Mesothelial cell of epicardium (in vitro differentiated cells): ENCODE measurements around the gene HMOX2. TPM values are rescaled to one million over a fixed set of nuclear protein-coding genes. Genes with fewer than 3 reads are reported as not detected.

ENCODE experiments used
- DNase-seq, 2 experiments: peaks; one replicate each; pipeline ENCODE4 v3.0.0; 2021; ENCODE audit warnings: low spot score in 2 of 2; ENCODE audit not compliant: unreplicated experiment in 2 of 2
- H3K27ac Mint-ChIP-seq: 2 replicates; pipeline ENCODE4 v1.8.0; 2021; ENCODE audit warnings: mixed read lengths
- H3K27me3 Mint-ChIP-seq: 2 replicates; pipeline ENCODE4 v1.8.0; 2021; ENCODE audit warnings: low read depth, mixed read lengths
- H3K36me3 Mint-ChIP-seq: 2 replicates; pipeline ENCODE4 v1.8.0; 2021; ENCODE audit warnings: mixed read lengths
- H3K4me1 Mint-ChIP-seq: 2 replicates; pipeline ENCODE4 v1.8.0; 2021; ENCODE audit warnings: mixed read lengths
- H3K4me3 Mint-ChIP-seq: 2 replicates; pipeline ENCODE4 v1.8.0; 2021; ENCODE audit warnings: mild to moderate bottlenecking, moderate library complexity, mixed read lengths
- H3K9me3 Mint-ChIP-seq: 2 replicates; pipeline ENCODE4 v1.8.0; 2021; ENCODE audit warnings: mixed read lengths
- total RNA-seq: library from RNA; stranded (reverse); gene quantifications from 3 replicates; pipeline ENCODE4 v1.2.1, GENCODE V29; 2021
- TF ChIP-seq, protein P1 (sequence below): fragments of 200-600 bp; sonication (generic); IDR thresholded peaks from one replicate; pipeline ENCODE4 v1.5.0; 2021; ENCODE audit warnings: antibody characterized with exemption; ENCODE audit not compliant: unreplicated experiment

HMOX2 gene
- total RNA-seq, 1 donor from 2014 or later, result 30.9 TPM

DNA sequence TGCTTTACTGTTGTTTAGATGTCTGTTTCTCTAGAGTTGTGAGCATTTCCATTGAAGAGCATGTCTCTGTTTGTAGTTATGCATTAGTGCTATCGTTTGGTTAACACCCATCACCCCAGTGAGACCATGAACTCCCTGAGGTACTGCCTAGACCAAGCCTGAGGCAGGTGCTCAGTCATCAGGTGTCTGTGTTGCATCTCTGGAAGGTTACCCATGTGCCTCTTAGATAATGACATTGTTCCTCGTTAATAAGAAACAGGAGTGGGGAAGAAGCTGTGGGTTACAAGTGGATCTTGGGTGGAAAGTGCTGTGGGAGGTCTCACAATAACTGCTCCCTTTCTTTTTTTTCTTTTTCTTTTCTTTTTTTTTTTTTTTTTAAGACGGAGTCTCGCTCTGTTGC lies 32.2 kb upstream of the HMOX2 start:
- TF ChIP-seq, protein P1, sequence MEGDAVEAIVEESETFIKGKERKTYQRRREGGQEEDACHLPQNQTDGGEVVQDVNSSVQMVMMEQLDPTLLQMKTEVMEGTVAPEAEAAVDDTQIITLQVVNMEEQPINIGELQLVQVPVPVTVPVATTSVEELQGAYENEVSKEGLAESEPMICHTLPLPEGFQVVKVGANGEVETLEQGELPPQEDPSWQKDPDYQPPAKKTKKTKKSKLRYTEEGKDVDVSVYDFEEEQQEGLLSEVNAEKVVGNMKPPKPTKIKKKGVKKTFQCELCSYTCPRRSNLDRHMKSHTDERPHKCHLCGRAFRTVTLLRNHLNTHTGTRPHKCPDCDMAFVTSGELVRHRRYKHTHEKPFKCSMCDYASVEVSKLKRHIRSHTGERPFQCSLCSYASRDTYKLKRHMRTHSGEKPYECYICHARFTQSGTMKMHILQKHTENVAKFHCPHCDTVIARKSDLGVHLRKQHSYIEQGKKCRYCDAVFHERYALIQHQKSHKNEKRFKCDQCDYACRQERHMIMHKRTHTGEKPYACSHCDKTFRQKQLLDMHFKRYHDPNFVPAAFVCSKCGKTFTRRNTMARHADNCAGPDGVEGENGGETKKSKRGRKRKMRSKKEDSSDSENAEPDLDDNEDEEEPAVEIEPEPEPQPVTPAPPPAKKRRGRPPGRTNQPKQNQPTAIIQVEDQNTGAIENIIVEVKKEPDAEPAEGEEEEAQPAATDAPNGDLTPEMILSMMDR, result no peak
- H3K4me3 Mint-ChIP-seq, result no peak overlapping the region
- no peaks in the 10 kb centered on the region for H3K9me3 Mint-ChIP-seq
- H3K4me1 Mint-ChIP-seq, result no peaks in the 10 kb centered on the region
- peaks cover 42% of the 10 kb centered on the region for H3K36me3 Mint-ChIP-seq
- no peaks in the 10 kb centered on the region for H3K27me3 Mint-ChIP-seq
- no peak for DNase-seq
- no peak overlapping the region for H3K27ac Mint-ChIP-seq

DNA sequence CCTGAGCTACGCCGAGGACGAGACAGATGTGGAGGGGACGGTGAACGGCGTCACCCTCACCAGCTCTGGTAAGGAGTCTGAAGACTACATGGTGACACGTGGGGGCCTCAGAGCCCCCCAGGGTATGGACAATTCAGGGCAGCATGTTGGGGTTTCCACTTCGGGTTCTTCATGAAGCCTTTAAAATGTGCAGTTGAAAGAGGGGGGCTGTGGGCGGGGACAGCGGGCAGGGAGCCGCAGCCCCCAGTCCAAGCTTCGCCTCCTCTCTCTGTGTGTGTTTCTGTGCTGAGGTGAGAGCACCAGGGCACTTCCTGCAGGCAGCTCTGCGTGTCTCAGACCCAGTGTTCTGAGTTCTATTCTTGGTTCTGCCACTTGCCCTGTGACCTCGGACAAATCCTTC lies 25.8 kb upstream of the HMOX2 start:
- Mint-ChIP-seq H3K36me3 (peaks cover 23% of the 10 kb centered on the region), H3K9me3 (no peaks in the 10 kb centered on the region), H3K4me3 (no peak overlapping the region), H3K4me1 (no peaks in the 10 kb centered on the region), H3K27ac (no peak overlapping the region), H3K27me3 (no peaks in the 10 kb centered on the region)
- no peak for DNase-seq
- TF ChIP-seq, protein P1, result no peak

DNA sequence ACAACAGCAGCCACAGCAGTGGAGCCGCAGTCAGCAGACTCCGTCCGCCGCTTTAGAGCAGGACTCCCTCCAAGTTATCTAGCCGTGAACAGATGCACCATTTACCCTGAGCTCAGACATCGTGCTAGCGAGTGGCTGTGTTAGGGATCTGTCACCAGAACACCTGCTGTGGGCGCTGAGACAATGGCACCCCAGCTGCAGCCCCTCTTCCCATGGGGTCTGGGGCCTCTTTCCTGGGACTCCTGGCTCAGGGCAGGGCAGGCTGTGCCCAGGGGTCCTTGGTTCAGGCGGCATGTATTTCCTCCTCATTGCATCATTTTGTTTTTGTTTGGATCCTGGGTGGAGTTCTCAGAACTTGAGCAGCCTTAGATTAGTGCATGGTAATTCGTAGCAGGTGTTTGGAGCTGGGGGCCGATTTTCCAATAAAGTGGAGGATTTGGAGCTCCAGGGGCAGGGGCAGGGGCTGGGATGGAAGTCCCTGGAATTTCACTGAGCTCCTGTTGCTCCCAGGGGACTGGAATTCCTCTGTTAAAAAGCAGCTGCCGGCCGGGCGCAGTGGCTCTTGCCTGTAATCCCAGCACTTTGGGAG lies 25.2 kb upstream of the HMOX2 start:
- H3K36me3 Mint-ChIP-seq, result peaks cover 23% of the 10 kb centered on the region

DNA sequence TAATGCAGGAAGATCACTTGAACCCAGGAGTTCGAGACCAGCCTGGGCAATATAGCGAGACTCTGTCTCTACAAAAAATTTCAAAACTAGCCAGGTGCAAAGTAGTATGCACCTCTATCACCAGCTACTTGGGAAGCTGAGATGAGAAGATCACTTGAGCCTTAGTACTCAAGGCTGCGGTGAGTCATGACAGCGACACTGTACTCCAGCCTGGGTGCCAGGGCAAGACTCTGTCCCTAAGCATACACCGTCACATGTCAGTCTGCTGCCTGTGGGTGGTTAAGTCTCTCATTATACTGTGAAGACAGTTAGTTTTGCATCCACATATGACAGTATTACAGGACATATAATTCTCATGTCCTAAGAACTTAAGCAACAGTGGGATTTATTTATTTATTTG lies 23.5 kb upstream of the HMOX2 start:
- Mint-ChIP-seq H3K27me3 (no peaks in the 10 kb centered on the region), H3K4me1 (no peaks in the 10 kb centered on the region), H3K9me3 (no peaks in the 10 kb centered on the region), H3K36me3 (peaks cover 21% of the 10 kb centered on the region), H3K4me3 (no peak overlapping the region), H3K27ac (no peak overlapping the region)
- TF ChIP-seq, protein P1, result no peak
- no peak for DNase-seq

More for the DNA sequence above, 25.2 kb upstream of the HMOX2 start:
- H3K27me3 Mint-ChIP-seq, result no peaks in the 10 kb centered on the region
- H3K27ac Mint-ChIP-seq, result no peak overlapping the region
- DNase-seq, result no peak
- no peak overlapping the region for H3K4me3 Mint-ChIP-seq
- no peaks in the 10 kb centered on the region for H3K4me1 Mint-ChIP-seq
- H3K9me3 Mint-ChIP-seq, result no peaks in the 10 kb centered on the region
- TF ChIP-seq, protein P1, result no peak

DNA sequence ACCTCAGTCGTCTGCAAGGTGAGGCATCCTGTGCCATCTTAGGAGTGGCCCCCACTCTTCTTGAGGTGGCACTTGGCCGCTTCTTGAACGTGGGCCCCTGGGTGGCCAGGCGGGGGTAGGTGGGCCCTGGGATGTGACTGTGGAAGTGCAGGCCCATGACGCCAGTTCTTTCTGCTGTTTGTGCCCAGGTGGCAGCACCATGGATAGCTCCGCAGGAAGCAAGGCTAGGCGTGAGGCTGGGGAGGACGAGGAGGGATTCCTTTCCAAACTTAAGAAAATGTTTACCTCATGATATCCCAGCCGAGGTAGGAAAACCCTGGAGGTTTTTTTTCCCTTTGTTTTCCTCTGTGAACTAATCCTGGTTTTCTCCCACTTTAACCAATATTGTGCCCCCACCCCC lies 21.6 kb upstream of the HMOX2 start:
- Mint-ChIP-seq H3K27ac (no peak overlapping the region), H3K9me3 (no peaks in the 10 kb centered on the region), H3K27me3 (no peaks in the 10 kb centered on the region), H3K36me3 (peaks cover 20% of the 10 kb centered on the region), H3K4me1 (no peaks in the 10 kb centered on the region), H3K4me3 (no peak overlapping the region)
- no peak for DNase-seq
- TF ChIP-seq, protein P1, result no peak

DNA sequence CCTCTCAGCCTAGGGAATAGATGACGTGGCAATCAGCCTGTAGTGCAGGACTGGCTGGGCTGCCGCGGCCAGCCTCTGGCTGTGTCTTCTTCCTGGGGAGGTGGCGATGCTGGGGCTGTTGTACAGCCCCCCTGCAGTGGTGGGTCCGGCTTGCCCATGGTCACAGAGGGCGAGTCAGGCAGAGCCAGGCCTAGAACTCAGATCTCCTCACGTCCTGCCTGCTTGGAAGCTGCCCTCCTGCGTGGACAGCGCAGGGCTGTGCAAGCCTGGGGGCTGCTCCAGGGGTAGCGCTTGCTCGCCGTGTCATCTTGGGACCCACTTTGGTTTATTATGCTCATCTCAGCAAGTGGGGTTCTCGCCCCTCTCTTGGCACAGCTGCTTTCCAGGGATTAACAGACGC lies 21.1 kb upstream of the HMOX2 start:
- TF ChIP-seq, protein P1, result no peak
- no peak for DNase-seq
- Mint-ChIP-seq H3K9me3 (no peaks in the 10 kb centered on the region), H3K27me3 (no peaks in the 10 kb centered on the region), H3K36me3 (peaks cover 21% of the 10 kb centered on the region), H3K4me3 (no peak overlapping the region), H3K27ac (no peak overlapping the region), H3K4me1 (no peaks in the 10 kb centered on the region)
